Adipocyte (in vitro differentiated cells): ENCODE data around the gene CATSPER1.

Experiments
- DNase-seq: peaks from one replicate; pipeline ENCODE4 v3.0.0-alpha.2; 2015; ENCODE audit warnings: low read depth
- H3K27me3 ChIP-seq: replicated peaks from 2 replicates; pipeline ENCODE4 v1.7.0; 2013; ENCODE audit warnings: mild to moderate bottlenecking, low read length, moderate library complexity; ENCODE audit not compliant: control insufficient read depth, insufficient read depth
- H3K36me3 ChIP-seq: 2 replicates; pipeline ENCODE4 v1.7.0; 2013; ENCODE audit warnings: low read length, mild to moderate bottlenecking, moderate library complexity; ENCODE audit not compliant: control insufficient read depth, insufficient read depth, severe bottlenecking
- H3K4me1 ChIP-seq: 2 replicates; pipeline ENCODE4 v1.7.0; 2013; ENCODE audit warnings: mild to moderate bottlenecking, low read length, moderate library complexity; ENCODE audit not compliant: control insufficient read depth, insufficient read depth
- H3K4me3 ChIP-seq: 2 replicates; pipeline ENCODE4 v1.7.0; 2013; ENCODE audit warnings: mild to moderate bottlenecking, low read length, moderate library complexity
- H3K9ac ChIP-seq: 2 replicates; pipeline ENCODE4 v1.7.0; 2013; ENCODE audit warnings: mild to moderate bottlenecking, low read length, moderate library complexity
- H3K9me3 ChIP-seq: 2 replicates; pipeline ENCODE4 v1.7.0; 2013; ENCODE audit warnings: mild to moderate bottlenecking, low read length, moderate library complexity; ENCODE audit not compliant: control insufficient read depth

Gene CATSPER1

DNA sequence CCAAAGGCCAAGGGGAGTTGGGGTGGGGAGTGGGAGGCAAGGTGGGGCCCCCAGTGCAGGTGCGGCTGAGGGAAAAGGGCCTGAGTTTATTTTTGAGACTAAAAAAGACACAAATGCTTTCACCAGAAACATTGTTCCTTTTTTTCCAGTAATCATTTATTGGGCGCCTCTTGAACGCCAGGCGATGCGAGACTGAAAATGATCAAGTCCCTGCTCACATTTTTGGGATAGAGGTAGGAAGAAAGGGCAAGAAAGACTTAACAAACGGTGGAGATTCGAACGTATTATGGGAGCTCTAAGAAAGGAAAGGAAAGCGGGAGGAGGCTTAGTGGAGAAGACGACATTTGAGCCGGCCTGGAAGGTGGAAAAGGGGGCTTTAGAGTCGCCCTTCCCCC lies 25.1 kb upstream of the CATSPER1 start:
- Histone ChIP-seq H3K36me3 (peaks cover 20% of the 10 kb centered on the region), H3K9me3 (no peaks in the 10 kb centered on the region), H3K4me1 (peaks cover 38% of the 10 kb centered on the region), H3K9ac (peak overlapping the region; percentile 97), H3K4me3 (peak overlapping the region; percentile 97), H3K27me3 (peaks cover 27% of the 10 kb centered on the region)
- no peak for DNase-seq

GRCh38 chr11:66050581-66051231 lies 24.4 kb upstream of the CATSPER1 start:
- H3K9ac ChIP-seq = peak overlapping the region; percentile 97
- DNase-seq = no peak
- H3K4me3 ChIP-seq = no peak overlapping the region
- no peaks in the 10 kb centered on the region for H3K9me3 ChIP-seq
- H3K4me1 ChIP-seq = peaks cover 31% of the 10 kb centered on the region
- H3K36me3 ChIP-seq = peaks cover 13% of the 10 kb centered on the region
- peaks cover 28% of the 10 kb centered on the region for H3K27me3 ChIP-seq

DNA sequence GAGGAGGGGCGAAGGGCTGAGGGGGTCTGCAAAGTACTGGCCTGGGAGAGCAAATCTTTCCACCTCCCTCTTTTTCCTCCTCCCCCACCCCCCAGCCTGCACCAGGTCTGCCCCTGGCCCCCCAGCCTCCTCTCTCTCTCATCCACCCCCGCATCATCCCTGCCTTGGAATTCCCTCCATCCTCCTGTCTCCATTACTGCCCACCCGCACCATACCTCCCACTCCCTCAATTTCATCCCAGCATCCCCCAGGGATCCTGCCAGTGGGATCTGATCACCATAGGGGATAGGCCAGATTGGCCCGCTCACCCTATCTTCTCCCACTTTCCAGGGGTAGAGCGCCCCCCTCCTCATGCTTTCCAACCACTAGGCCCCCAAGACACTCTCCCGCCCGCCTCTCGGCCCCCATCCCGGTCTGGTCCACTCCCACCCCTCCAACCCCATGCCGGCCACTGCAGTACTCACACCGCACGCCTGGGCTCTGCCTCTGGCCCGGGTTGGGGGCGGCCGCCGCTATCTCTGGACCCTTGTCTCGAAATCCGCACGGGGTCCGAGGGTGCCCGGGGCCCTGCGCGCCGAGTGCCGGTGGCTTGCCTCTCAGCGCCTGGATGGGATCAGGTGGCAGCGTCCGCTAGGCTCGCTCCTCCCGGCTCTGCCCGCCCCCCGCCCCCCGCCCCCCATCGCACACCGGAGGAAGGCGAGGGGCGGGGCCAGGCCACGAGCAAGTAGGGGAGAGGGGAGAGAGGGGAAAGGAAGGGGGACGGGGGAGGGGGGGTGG lies 22.5 kb upstream of the CATSPER1 start, which contains the start of gene GAL3ST3:
GAL3ST3 (minus strand) TSS at position 615 of the 777 bp plus-strand sequence. CDS start 3,746 bp downstream, outside the sequence.
- Histone ChIP-seq H3K27me3 (peaks cover 36% of the 10 kb centered on the region), H3K9ac (no peak within 1 kb of the TSS), H3K9me3 (peaks cover 4% of the 10 kb centered on the region), H3K36me3 (no peaks in the 10 kb centered on the region), H3K4me3 (no peak within 1 kb of the TSS), H3K4me1 (peaks cover 20% of the 10 kb centered on the region)
- DNase-seq = no peak

- Histone ChIP-seq H3K4me3 (no peak overlapping the region), H3K4me1 (peaks cover 11% of the 10 kb centered on the region), H3K9ac (no peak overlapping the region), H3K27me3 (peaks cover 38% of the 10 kb centered on the region), H3K9me3 (peaks cover 4% of the 10 kb centered on the region), H3K36me3 (no peaks in the 10 kb centered on the region)
- peak; percentile 26 for DNase-seq
Measured at GRCh38 chr11:66047541-66048365, 21.5 kb upstream of the CATSPER1 start.

GRCh38 chr11:66046901-66047300 lies 20.6 kb upstream of the CATSPER1 start:
- H3K27me3 ChIP-seq = peaks cover 38% of the 10 kb centered on the region
- DNase-seq = no peak
- peaks cover 4% of the 10 kb centered on the region for H3K9me3 ChIP-seq
- peaks cover 11% of the 10 kb centered on the region for H3K4me1 ChIP-seq
- H3K36me3 ChIP-seq = no peaks in the 10 kb centered on the region
- H3K4me3 ChIP-seq = no peak overlapping the region
- no peak overlapping the region for H3K9ac ChIP-seq

DNA sequence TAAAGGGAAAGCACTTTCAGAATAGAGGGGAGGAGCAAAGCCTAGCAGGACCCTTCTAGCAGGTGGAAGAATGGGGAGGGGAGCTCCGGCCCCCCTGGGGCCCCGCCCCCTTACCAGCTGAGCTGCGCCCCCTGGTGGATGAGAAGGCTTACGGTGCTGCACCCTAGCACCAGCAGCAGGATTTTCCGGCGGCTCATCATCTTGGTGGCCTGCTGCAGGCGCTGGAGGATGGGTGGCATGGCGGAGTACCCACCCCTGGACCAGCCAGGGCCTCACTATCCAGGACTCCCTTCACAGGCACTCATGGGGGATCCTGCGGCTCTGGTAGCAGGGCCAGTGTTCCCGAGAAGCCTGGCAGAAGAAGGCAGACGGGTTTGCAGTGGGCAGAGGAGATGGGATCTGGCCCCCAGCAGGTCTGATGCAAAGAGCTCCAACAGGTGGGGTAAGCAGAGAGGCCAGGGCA lies 18.9 kb upstream of the CATSPER1 start:
- Histone ChIP-seq H3K27me3 (peaks cover 49% of the 10 kb centered on the region), H3K36me3 (no peaks in the 10 kb centered on the region), H3K9me3 (peaks cover 4% of the 10 kb centered on the region), H3K4me1 (peaks cover 2% of the 10 kb centered on the region), H3K9ac (no peak overlapping the region), H3K4me3 (no peak overlapping the region)
- peak; percentile 96 for DNase-seq

DNA sequence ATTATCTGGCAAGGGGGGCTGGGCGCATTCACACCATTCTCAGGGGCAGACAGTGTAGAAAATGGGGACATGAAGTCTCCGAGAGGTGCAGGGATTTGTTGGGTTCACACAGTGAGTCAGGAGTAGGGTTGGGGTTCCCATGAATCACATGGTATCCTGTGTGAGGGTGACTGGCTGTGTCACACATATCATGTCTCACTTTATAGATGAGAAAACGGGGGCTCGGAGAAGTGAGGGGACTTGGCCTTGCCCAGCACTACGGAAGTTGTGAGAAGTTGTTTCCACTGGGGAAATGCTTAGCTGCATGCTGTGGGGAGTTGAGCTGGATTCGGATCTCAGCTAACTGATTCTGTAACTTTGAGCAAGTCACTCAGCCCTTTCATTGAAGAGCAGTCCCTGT lies 18.5 kb upstream of the CATSPER1 start:
- DNase-seq = no peak
- peaks cover 6% of the 10 kb centered on the region for H3K4me1 ChIP-seq
- H3K4me3 ChIP-seq = no peak overlapping the region
- peaks cover 48% of the 10 kb centered on the region for H3K27me3 ChIP-seq
- no peak overlapping the region for H3K9ac ChIP-seq
- H3K36me3 ChIP-seq = no peaks in the 10 kb centered on the region
- peaks cover 4% of the 10 kb centered on the region for H3K9me3 ChIP-seq

DNA sequence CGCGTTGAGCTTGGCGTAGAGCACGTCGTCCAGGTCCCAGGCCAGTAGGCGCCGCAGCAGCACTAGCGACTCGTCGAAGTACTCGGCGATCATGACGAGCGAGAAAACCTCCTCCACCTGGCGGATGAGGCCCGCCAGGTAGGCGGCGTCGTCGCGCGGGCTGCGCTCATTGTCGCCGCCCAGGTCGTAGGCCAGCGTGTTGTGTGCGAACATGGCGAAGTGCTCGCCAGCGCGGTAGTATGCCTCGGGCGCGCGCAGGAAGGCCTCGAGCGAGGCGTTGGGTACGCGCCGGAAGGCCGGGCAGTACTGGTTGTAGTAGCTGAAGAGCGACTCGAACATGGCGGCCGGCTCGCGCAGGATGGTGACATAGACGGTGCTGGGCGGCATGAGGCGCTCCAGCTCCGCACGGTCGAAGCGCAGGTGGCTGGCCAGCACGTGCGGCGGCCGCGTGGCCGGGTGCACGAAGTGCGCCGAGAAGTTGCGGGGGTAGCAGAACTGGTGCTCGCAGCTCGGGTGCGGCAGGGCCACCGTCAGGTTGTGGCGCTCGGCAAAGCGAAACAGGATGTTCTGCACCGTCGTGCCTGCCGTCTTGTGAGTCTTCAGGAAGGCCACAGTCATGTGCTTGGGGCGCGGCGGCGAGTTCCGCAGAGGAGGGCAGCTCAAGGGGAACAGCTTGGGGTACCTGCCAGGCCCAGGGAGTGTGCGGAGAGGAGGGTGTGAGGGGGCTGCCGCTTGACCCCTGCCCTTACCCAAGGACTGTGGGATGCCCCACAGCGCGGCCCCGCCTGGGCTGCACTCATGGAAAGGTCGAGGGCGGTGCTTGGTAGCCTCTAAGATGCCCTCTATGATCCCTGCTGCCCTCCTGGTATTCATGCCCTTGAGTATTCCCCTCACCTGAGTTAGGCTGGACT lies 17.0 kb upstream of the CATSPER1 start:
- no peak for DNase-seq

GRCh38 chr11:66042227-66042995 lies 16.1 kb upstream of the CATSPER1 start:
- Histone ChIP-seq H3K9ac (no peak overlapping the region), H3K27me3 (peaks cover 36% of the 10 kb centered on the region), H3K9me3 (peaks cover 5% of the 10 kb centered on the region), H3K4me3 (no peak overlapping the region), H3K36me3 (no peaks in the 10 kb centered on the region), H3K4me1 (peaks cover 9% of the 10 kb centered on the region)
- no peak for DNase-seq

More for the DNA sequence above, 17.0 kb upstream of the CATSPER1 start:
- Histone ChIP-seq H3K9me3 (peaks cover 4% of the 10 kb centered on the region), H3K4me1 (peaks cover 9% of the 10 kb centered on the region), H3K27me3 (peaks cover 43% of the 10 kb centered on the region), H3K36me3 (no peaks in the 10 kb centered on the region), H3K4me3 (no peak overlapping the region), H3K9ac (no peak overlapping the region)

GRCh38 chr11:66039765-66040164 lies 13.5 kb upstream of the CATSPER1 start:
- Histone ChIP-seq H3K36me3 (no peaks in the 10 kb centered on the region), H3K4me3 (no peak overlapping the region), H3K4me1 (peaks cover 6% of the 10 kb centered on the region), H3K27me3 (peaks cover 38% of the 10 kb centered on the region), H3K9me3 (peaks cover 13% of the 10 kb centered on the region), H3K9ac (no peak overlapping the region)
- no peak for DNase-seq
